GM12878 (cell line): ENCODE measurements around the gene CLMP. TPM values are rescaled to one million over a fixed set of nuclear protein-coding genes. Genes with fewer than 3 reads are reported as not detected.

Experiments used
- ATAC-seq: fragments of 200-7000 bp; cut with Tn5 transposase; 3 replicates; pipeline ENCODE4 v1.9.1; 2020; ENCODE audit warnings: mild to moderate bottlenecking, moderate library complexity
- Bru-seq: library from RNA; stranded (reverse); fragments of 400-500 nt; gene quantifications from one replicate; lab custom pipeline; 2021; lab: Mats Ljungman, UMichigan
- BruChase-seq, 2 experiments: library from RNA; stranded (reverse); fragments of 400-500 nt; gene quantifications; one replicate each; lab custom pipeline; 2021; lab: Mats Ljungman, UMichigan
- BruUV-seq: library from RNA; stranded (reverse); fragments of 400-500 nt; replicated peaks from 2 replicates; lab custom pipeline; 2021; lab: Mats Ljungman, UMichigan
- CTCF ChIA-PET: fragments of 300-600 bp; sonication (Branson Sonifier 250); formaldehyde crosslinking; extraction: SDS; loops from one replicate; lab custom pipeline; 2021; ENCODE audit warnings: inconsistent platforms; lab: Yijun Ruan, JAX
- POLR2A ChIA-PET: fragments of 350-600 bp; formaldehyde crosslinking; extraction: SDS; loops from one replicate; lab custom pipeline; 2021; ENCODE audit warnings: inconsistent platforms; lab: Charles Lee
- RAD21 ChIA-PET: fragments of 300-600 bp; sonication (Branson Sonifier 250); formaldehyde crosslinking; loops from one replicate; lab custom pipeline; 2023; ENCODE audit warnings: antibody characterized with exemption; ENCODE audit not compliant: unreplicated experiment; lab: Charles Lee
- SMC1A ChIA-PET: fragments of 300-600 bp; sonication (Branson Sonifier 250); formaldehyde crosslinking; loops from one replicate; lab custom pipeline; 2023; ENCODE audit not compliant: unreplicated experiment, uncharacterized antibody; lab: Charles Lee
- DNase-seq: peaks from one replicate; pipeline ENCODE4 v3.0.0-alpha.2; 2011; ENCODE audit warnings: low read depth, low spot score
- FAIRE-seq: peaks from 3 replicates; lab custom pipeline; 2011; peaks lifted over from hg19 to GRCh38; lab: Jason Lieb, UNC
- H2AFZ ChIP-seq: 2 replicates; pipeline ENCODE4 v1.6.0; 2011; ENCODE audit warnings: low read depth, low read length, control low read depth; ENCODE audit not compliant: control insufficient read depth
- H3K27ac ChIP-seq: 2 replicates; pipeline ENCODE4 v1.5.1; 2011; ENCODE audit warnings: control low read depth; ENCODE audit not compliant: control insufficient read depth, insufficient read depth
- H3K27me3 ChIP-seq, 2 experiments: replicated peaks in 1 of 2; 2 replicates each; pipeline versions ENCODE4 v1.6.0 to v1.6.1; 2011; ENCODE audit warnings: low read length in 1 of 2; ENCODE audit not compliant: control insufficient read depth in 2 of 2, insufficient read depth in 2 of 2
- H3K36me3 ChIP-seq, 2 experiments: 2 replicates each; pipeline ENCODE4 v1.5.1; 2011; ENCODE audit warnings: low read length in 1 of 2; ENCODE audit not compliant: control insufficient read depth in 2 of 2, insufficient read depth in 2 of 2
- H3K4me1 ChIP-seq: 2 replicates; pipeline ENCODE4 v1.6.1; 2011; ENCODE audit warnings: mild to moderate bottlenecking, low read length, moderate library complexity, mixed read lengths; ENCODE audit not compliant: control insufficient read depth, insufficient read depth
- H3K4me2 ChIP-seq: 2 replicates; pipeline ENCODE4 v1.6.0; 2011; ENCODE audit warnings: control low read depth; ENCODE audit not compliant: control insufficient read depth, insufficient read depth
- H3K4me3 ChIP-seq: fragments of 200-600 bp; sonication (generic); 2 replicates; pipeline ENCODE4 v1.5.1; 2016
- H3K79me2 ChIP-seq: 2 replicates; pipeline ENCODE4 v1.6.0; 2011; ENCODE audit warnings: low read length; ENCODE audit not compliant: control insufficient read depth, insufficient read depth
- H3K9ac ChIP-seq: 2 replicates; pipeline ENCODE4 v1.8.0; 2011; ENCODE audit warnings: low read length, control low read depth, mixed read lengths; ENCODE audit not compliant: control insufficient read depth, insufficient read depth
- H3K9me3 ChIP-seq: replicated peaks from 3 replicates; pipeline ENCODE4 v1.5.1; 2011; ENCODE audit warnings: mild to moderate bottlenecking, low read length; ENCODE audit not compliant: control insufficient read depth, insufficient read depth
- H4K20me1 ChIP-seq: 2 replicates; pipeline ENCODE4 v1.6.0; 2011; ENCODE audit not compliant: control insufficient read depth, insufficient read depth
- DPF2 ChIP-seq: fragments of 450-650 bp; IDR thresholded peaks from 2 replicates; pipeline ENCODE4 v1.6.1; 2017; ENCODE audit warnings: mild to moderate bottlenecking
- HDAC6 ChIP-seq: fragments of 200-600 bp; sonication (generic); IDR thresholded peaks from one replicate; pipeline ENCODE4 v1.8.0; 2017; ENCODE audit warnings: antibody characterized with exemption; ENCODE audit not compliant: unreplicated experiment
- IKZF2 ChIP-seq, 2 experiments: fragments of 450-650 bp; IDR thresholded peaks; 2 replicates each; pipeline ENCODE4 v1.6.1; 2017; ENCODE audit warnings: mild to moderate bottlenecking in 2 of 2, moderate library complexity in 2 of 2
- MXI1 ChIP-seq: fragments of 150-350 bp; IDR thresholded peaks from 2 replicates; pipeline ENCODE4 v1.6.1; 2011; ENCODE audit warnings: low read depth, mild to moderate bottlenecking, inconsistent platforms, low read length, improper control_type of control experiment
- SMAD1 ChIP-seq: fragments of 450-650 bp; IDR thresholded peaks from 2 replicates; pipeline ENCODE4 v1.6.1; 2018; ENCODE audit warnings: mild to moderate bottlenecking, low read depth; ENCODE audit not compliant: partially characterized antibody
- SRF ChIP-seq, 2 experiments: IDR thresholded peaks; 2 replicates each; pipeline ENCODE4 v1.6.1; 2011; ENCODE audit warnings: low read depth in 2 of 2, low read length in 2 of 2, mild to moderate bottlenecking in 1 of 2, moderate library complexity in 1 of 2
- WGBS: methylation state at CpG from one replicate; pipeline ENCODE4 v1.1.6; 2016; ENCODE audit warnings: low lambda C conversion rate; ENCODE audit not compliant: insufficient replicate concordance, insufficient coverage; ENCODE audit errors: missing lambda C conversion rate; 5-methylcytosine and 5-hydroxymethylcytosine counted together
- in situ Hi-C: fragments of 300-500 bp; cut with MboI; formaldehyde crosslinking; loops from 9 replicates; pipeline ENCODE4 v1.14.3; 2018; ENCODE audit warnings: mixed read lengths
- intact Hi-C: fragments of 100-400 bp; cut with micrococcal nuclease; formaldehyde crosslinking; loops from one replicate; pipeline ENCODE4 v1.14.2; 2022; ENCODE audit not compliant: unreplicated experiment
- long read RNA-seq, 2 experiments: library from polyadenylated mRNA; unstranded; transcript quantifications; one replicate each; pipeline ENCODE4 v2.0.0, GENCODE V29; 2019 to 2020
- polyA minus RNA-seq, 3 experiments: library from RNA; depleted of rRNA, polyadenylated mRNA; stranded (reverse); fragments of >200 nt; gene quantifications; 2 replicates each; pipeline ENCODE4 v1.2.3, GENCODE V29; 2011
- polyA plus RNA-seq, 11 experiments: library from polyadenylated mRNA; depleted of rRNA in 4 of 11; unstranded in 6 of 11; stranded (reverse) in 5 of 11; fragments of >200 nt; fragmentation: Nextera tagmentation in 4 of 11; fragmentation: Illumina TruSeq in 1 of 11; extraction: Ambion mirVana in 4 of 11; extraction: Trizol in 1 of 11; gene quantifications; 1 replicate in 1 of 11; 2 replicates in 10 of 11; pipeline versions ENCODE4 v1.2.1 to v1.2.3, GENCODE V29; 2011 to 2016; ENCODE audit warnings: inconsistent platforms in 2 of 11, missing spikeins in 2 of 11, low read depth in 1 of 11
- total RNA-seq, 4 experiments: library from RNA; depleted of rRNA in 3 of 4; stranded (reverse); fragments of >200 nt in 3 of 4; fragmentation: Illumina TruSeq in 1 of 4; extraction: Trizol in 1 of 4; gene quantifications; 2 replicates each; pipeline versions ENCODE4 v1.2.1 to v1.2.3, GENCODE V29; 2013 to 2021
- TF ChIP-seq, protein P1 (sequence below): fragments of 450-650 bp; IDR thresholded peaks from 2 replicates; pipeline ENCODE4 v1.6.1; 2018; ENCODE audit warnings: mild to moderate bottlenecking, low read depth, moderate library complexity; ENCODE audit not compliant: partially characterized antibody

Gene CLMP
- total RNA-seq (2013; cell fraction: nucleolus; rRNA removed) = 0.23 TPM in 1 of 2 replicates, not detected in the other
- total RNA-seq (2014; rRNA removed) (0.22 TPM in 1 of 2 replicates, not detected in the other), total RNA-seq (2014; rRNA removed; fragmentation: Illumina TruSeq; extraction: Trizol) (0.05 TPM in 1 of 2 replicates, not detected in the other), total RNA-seq (2021) (0.19 and 0.21 TPM in 2 replicates), polyA plus RNA-seq (2011; rRNA removed) (not detected in 2 replicates), polyA plus RNA-seq (2014; fragmentation: Illumina TruSeq; extraction: Trizol) (not detected in 2 replicates), polyA plus RNA-seq (2014; fragmentation: Nextera tagmentation; extraction: Ambion mirVana) (under 1 TPM; 0.11 to 0.29 TPM), polyA plus RNA-seq (2014; rRNA removed) (0.01 and 0.03 TPM in 2 replicates), polyA plus RNA-seq (2016; fragmentation: Nextera tagmentation; extraction: Ambion mirVana) (under 1 TPM; 0.20 to 0.71 TPM), polyA minus RNA-seq (2011; rRNA and poly(A)+ RNA removed) (not detected in 2 replicates), Bru-seq, nascent RNA (percentile 5 among the genes with signal in this experiment), BruChase-seq, experiment 1, labeled RNA remaining after a 6-hour chase (percentile 2 among the genes with signal in this experiment), BruChase-seq, experiment 2, labeled RNA remaining after a 2-hour chase (percentile 0 among the genes with signal in this experiment)
- polyA plus RNA-seq (2011; ENCODE audit: low read depth) = not detected
- not detected in 2 replicates for polyA plus RNA-seq (2011; cell fraction: cytosol; rRNA removed)
- not detected in 2 replicates for polyA plus RNA-seq (2011; cell fraction: nucleus; rRNA removed)
- 0.06 TPM in 1 of 2 replicates, not detected in the other for polyA plus RNA-seq (2012)
- polyA minus RNA-seq (2011; cell fraction: cytosol; rRNA and poly(A)+ RNA removed) = 0.31 and 0.80 TPM in 2 replicates
- not detected in 2 replicates for polyA minus RNA-seq (2011; cell fraction: nucleus; rRNA and poly(A)+ RNA removed)
- long read RNA-seq, experiment 1 = 0 reads
- long read RNA-seq, experiment 2 = 0 reads

DNA sequence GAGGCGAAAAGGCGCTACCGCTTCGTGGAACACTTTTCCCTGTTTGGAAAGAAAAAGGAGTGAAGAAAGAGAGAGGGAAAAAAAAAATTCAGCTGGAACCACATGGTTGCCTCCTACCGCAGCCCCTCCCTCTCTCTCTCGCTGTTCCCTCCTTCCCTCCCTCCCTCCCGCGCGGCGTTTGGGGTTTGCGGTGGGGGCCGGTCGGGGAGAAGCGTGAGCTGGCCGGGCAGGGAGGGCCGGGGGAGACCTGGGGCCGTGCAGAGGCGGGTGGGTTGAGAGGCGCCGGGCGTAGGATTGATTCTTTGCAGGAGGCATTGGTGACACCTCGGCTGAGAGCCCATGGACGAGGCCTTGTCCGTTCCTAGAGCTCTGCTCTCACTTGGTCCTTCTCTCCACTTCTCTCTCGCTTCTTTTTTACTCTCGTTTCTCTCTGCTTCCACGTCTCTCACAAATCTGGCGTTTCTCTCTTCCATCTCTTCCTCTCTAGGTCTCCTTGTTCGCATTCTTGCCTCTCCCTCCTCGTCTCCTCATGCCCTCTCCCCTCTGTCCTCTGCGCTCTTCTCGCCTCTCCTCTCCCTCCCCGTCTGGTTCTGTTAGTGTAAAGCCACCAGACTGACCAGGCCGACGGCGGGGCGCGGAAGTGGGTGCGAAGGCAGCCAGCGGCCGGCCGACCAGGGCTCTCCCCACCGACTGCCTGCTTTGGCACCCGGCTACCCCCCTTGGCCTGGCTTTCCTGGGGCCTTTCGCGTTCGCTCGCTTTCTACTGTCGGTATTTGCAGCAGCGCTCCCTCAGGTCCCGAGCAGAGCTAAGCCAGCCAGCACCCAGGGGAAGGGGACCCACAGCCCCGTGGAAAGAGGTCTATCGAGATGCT lies at the start of gene CLMP:
TSS of gene CLMP (minus strand) at position 61 of the 872 bp plus-strand sequence. CDS start 308 bp downstream, outside the sequence.
- no peak within 1 kb of the TSS for H3K9ac ChIP-seq
- no peaks in the 10 kb centered on the region for H3K36me3 ChIP-seq
- no peak within 1 kb of the TSS for H2AFZ ChIP-seq
- no peak within 1 kb of the TSS for H3K4me3 ChIP-seq
- RAD21 ChIA-PET = no interaction called here
- SMC1A ChIA-PET = no interaction called here
- CTCF ChIA-PET = no interaction called here
- TF ChIP-seq MXI1 (no peak), DPF2 (no peak), HDAC6 (no peak), SRF (IDR thresholded peaks at IDR 0.05; ENCODE audit: low read depth in 2 of 2, low read length in 2 of 2) (0 out of 4 replicates have a peak, but pooled peaks of 1 of the 2 experiments have one; percentile 2), IKZF2 (IDR thresholded peaks at IDR 0.05) (no peak), SMAD1 (no peak)
- TF ChIP-seq, protein P1, sequence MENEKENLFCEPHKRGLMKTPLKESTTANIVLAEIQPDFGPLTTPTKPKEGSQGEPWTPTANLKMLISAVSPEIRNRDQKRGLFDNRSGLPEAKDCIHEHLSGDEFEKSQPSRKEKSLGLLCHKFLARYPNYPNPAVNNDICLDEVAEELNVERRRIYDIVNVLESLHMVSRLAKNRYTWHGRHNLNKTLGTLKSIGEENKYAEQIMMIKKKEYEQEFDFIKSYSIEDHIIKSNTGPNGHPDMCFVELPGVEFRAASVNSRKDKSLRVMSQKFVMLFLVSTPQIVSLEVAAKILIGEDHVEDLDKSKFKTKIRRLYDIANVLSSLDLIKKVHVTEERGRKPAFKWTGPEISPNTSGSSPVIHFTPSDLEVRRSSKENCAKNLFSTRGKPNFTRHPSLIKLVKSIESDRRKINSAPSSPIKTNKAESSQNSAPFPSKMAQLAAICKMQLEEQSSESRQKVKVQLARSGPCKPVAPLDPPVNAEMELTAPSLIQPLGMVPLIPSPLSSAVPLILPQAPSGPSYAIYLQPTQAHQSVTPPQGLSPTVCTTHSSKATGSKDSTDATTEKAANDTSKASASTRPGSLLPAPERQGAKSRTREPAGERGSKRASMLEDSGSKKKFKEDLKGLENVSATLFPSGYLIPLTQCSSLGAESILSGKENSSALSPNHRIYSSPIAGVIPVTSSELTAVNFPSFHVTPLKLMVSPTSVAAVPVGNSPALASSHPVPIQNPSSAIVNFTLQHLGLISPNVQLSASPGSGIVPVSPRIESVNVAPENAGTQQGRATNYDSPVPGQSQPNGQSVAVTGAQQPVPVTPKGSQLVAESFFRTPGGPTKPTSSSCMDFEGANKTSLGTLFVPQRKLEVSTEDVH = no peak
- TF ChIP-seq, all 136 proteins: peak for 1
- H4K20me1 ChIP-seq = no peaks in the 10 kb centered on the region
- ATAC-seq (no peak), DNase-seq (no peak), FAIRE-seq (no peak)
- H3K27me3 ChIP-seq = peaks cover 18 to 39% of the 10 kb centered on the region in 2 experiments
- H3K4me1 ChIP-seq = no peaks in the 10 kb centered on the region
- WGBS = 14% methylated on average over 37 of the region's 53 CpGs
- no peak within 1 kb of the TSS for H3K27ac ChIP-seq
- no peak within 1 kb of the TSS for H3K4me2 ChIP-seq
- BruUV-seq = no TSS peak
- POLR2A ChIA-PET = no interaction called here
- no peaks in the 10 kb centered on the region; the same call in 2 of the 3 replicates for H3K9me3 ChIP-seq
- intact Hi-C loops = no loop called here
- H3K79me2 ChIP-seq = no peaks in the 10 kb centered on the region
- in situ Hi-C loops = no loop called here
